HepG2 (cell line): Measurements from ENCODE around the gene FOXJ2. TPM values are rescaled to one million over a fixed set of nuclear protein-coding genes. Genes with fewer than 3 reads are reported as not detected.
"Not testable (repeated sequence)": the region's sequence is repeated elsewhere in the genome, so short reads cannot be mapped to it uniquely, and the experiment has no call there.

ENCODE experiments used
- ATAC-seq: fragments of 200-7000 bp; cut with Tn5 transposase; 3 replicates; pipeline ENCODE4 v1.9.1; 2020; ENCODE audit warnings: mild to moderate bottlenecking, moderate library complexity
- BruUV-seq: library from RNA; stranded (reverse); fragments of 400-500 nt; replicated peaks from 2 replicates; lab custom pipeline; 2021; lab: Mats Ljungman, UMichigan
- CTCF ChIA-PET: fragments of 300-600 bp; formaldehyde crosslinking; extraction: SDS; loops from one replicate; lab custom pipeline; 2021; ENCODE audit warnings: low total read pairs, inconsistent platforms, low intra/inter-chr PET ratio; lab: Yijun Ruan, JAX
- POLR2A ChIA-PET: fragments of 350-600 bp; sonication (Branson Sonifier 250); formaldehyde crosslinking; loops from one replicate; lab custom pipeline; 2020; ENCODE audit warnings: antibody characterized with exemption, inconsistent platforms; lab: Yijun Ruan, JAX
- DNase-seq: peaks from one replicate; pipeline ENCODE4 v3.0.0-alpha.2; 2015; ENCODE audit warnings: low spot score
- FAIRE-seq: peaks from 3 replicates; lab custom pipeline; 2011; peaks lifted over from hg19 to GRCh38; lab: Jason Lieb, UNC
- H2AFZ ChIP-seq: one replicate; pipeline ENCODE4 v1.6.1; 2011; ENCODE audit warnings: low read length, inconsistent platforms
- H3K27ac ChIP-seq: fragments of 300-600 bp; 3 replicates; pipeline ENCODE4 v1.8.0; 2011; ENCODE audit warnings: mixed run types, mild to moderate bottlenecking, mixed read lengths, low read length, inconsistent platforms; ENCODE audit not compliant: insufficient read depth; ENCODE audit errors: extremely low read length
- H3K27me3 ChIP-seq, 2 experiments: fragments of 200-600 bp in 1 of 2; 2 replicates in 1 of 2; 3 replicates in 1 of 2; pipeline versions ENCODE4 v1.6.0 to v1.8.0; 2011; ENCODE audit warnings: low read length in 2 of 2, mild to moderate bottlenecking in 2 of 2, moderate library complexity in 2 of 2, inconsistent platforms in 1 of 2; ENCODE audit not compliant: insufficient read depth in 2 of 2, control insufficient read depth in 1 of 2
- H3K36me3 ChIP-seq, 2 experiments: fragments of 200-600 bp in 1 of 2; replicated peaks in 1 of 2; 2 replicates in 1 of 2; 3 replicates in 1 of 2; pipeline versions ENCODE4 v1.5.1 to v1.8.0; 2011; ENCODE audit warnings: low read length in 2 of 2, inconsistent platforms in 1 of 2; ENCODE audit not compliant: insufficient read depth in 2 of 2, control insufficient read depth in 1 of 2
- H3K4me1 ChIP-seq: 2 replicates; pipeline ENCODE4 v1.5.1; 2012; ENCODE audit warnings: low read length, inconsistent platforms; ENCODE audit not compliant: insufficient read depth
- H3K4me2 ChIP-seq: 2 replicates; pipeline ENCODE4 v1.6.0; 2011; ENCODE audit warnings: low read depth, low read length, inconsistent platforms
- H3K4me3 ChIP-seq, 3 experiments: fragments of 200-600 bp in 1 of 3; sonication (generic), shearing (Covaris generic) in 1 of 3; replicated peaks in 1 of 3; 2 replicates each; pipeline ENCODE4 v1.5.1; 2011 to 2016; ENCODE audit warnings: low read length in 3 of 3, inconsistent platforms in 2 of 3, low read depth in 2 of 3, mild to moderate bottlenecking in 2 of 3, control low read depth in 1 of 3, mixed read lengths in 1 of 3; ENCODE audit not compliant: insufficient read depth in 1 of 3
- H3K79me2 ChIP-seq: one replicate; pipeline ENCODE4 v1.6.1; 2011; ENCODE audit warnings: low read length, inconsistent platforms; ENCODE audit not compliant: insufficient read depth
- H3K9ac ChIP-seq: 2 replicates; pipeline ENCODE4 v1.6.0; 2011; ENCODE audit warnings: mild to moderate bottlenecking, low read depth, low read length, inconsistent platforms; ENCODE audit not compliant: insufficient read depth
- H3K9me3 ChIP-seq: 2 replicates; pipeline ENCODE4 v1.5.1; 2012; ENCODE audit warnings: mild to moderate bottlenecking, low read length
- H4K20me1 ChIP-seq: 2 replicates; pipeline ENCODE4 v1.6.0; 2011; ENCODE audit warnings: inconsistent platforms, mild to moderate bottlenecking, low read length, moderate library complexity; ENCODE audit not compliant: insufficient read depth
- DPF2 ChIP-seq: sonication (generic); formaldehyde crosslinking; IDR thresholded peaks from 2 replicates; pipeline ENCODE4 v1.4.0; 2020; ENCODE audit warnings: mild to moderate bottlenecking, low read depth, missing genetic modification reagents, borderline replicate concordance
- FOXK2 ChIP-seq: fragments of 450-650 bp; IDR thresholded peaks from 2 replicates; pipeline ENCODE4 v1.6.1; 2016
- KDM1A ChIP-seq: IDR thresholded peaks from 2 replicates; pipeline ENCODE4 v1.6.1; 2016; ENCODE audit warnings: missing compliant biosample characterization
- MATR3 ChIP-seq: sonication (generic); formaldehyde crosslinking; IDR thresholded peaks from 2 replicates; pipeline ENCODE4 v1.4.0; 2020; ENCODE audit warnings: missing genetic modification reagents
- SIN3A ChIP-seq: IDR thresholded peaks from 2 replicates; pipeline ENCODE4 v1.6.1; 2011; ENCODE audit warnings: low read depth, mild to moderate bottlenecking, control low read depth, low read length, borderline replicate concordance
- TEAD3 ChIP-seq: optimal IDR thresholded peaks from 2 replicates; pipeline ENCODE3; 2016; ENCODE audit warnings: borderline replicate concordance
- YEATS4 ChIP-seq: sonication (generic); formaldehyde crosslinking; IDR thresholded peaks from 2 replicates; pipeline ENCODE4 v1.4.0; 2020; ENCODE audit warnings: missing genetic modification reagents, borderline replicate concordance
- ZFP62 ChIP-seq: sonication (generic); formaldehyde crosslinking; IDR thresholded peaks from 2 replicates; pipeline ENCODE4 v1.4.0; 2020; ENCODE audit warnings: missing genetic modification reagents
- ZNF264 ChIP-seq: sonication (generic); formaldehyde crosslinking; IDR thresholded peaks from 2 replicates; pipeline ENCODE4 v1.4.0; 2020; ENCODE audit warnings: missing genetic modification reagents
- ZNF543 ChIP-seq: sonication (generic); formaldehyde crosslinking; IDR thresholded peaks from 2 replicates; pipeline ENCODE4 v1.4.0; 2020; ENCODE audit warnings: mild to moderate bottlenecking, missing genetic modification reagents
- ZNF737 ChIP-seq: sonication (generic); formaldehyde crosslinking; IDR thresholded peaks from 2 replicates; pipeline ENCODE4 v1.5.0; 2020; ENCODE audit warnings: missing genetic modification reagents, mild to moderate bottlenecking, borderline replicate concordance
- WGBS: methylation state at CpG from one replicate; pipeline ENCODE4 v1.1.6; 2017; ENCODE audit warnings: low lambda C conversion rate; 5-methylcytosine and 5-hydroxymethylcytosine counted together
- in situ Hi-C: cut with HindIII; loops from 2 replicates; pipeline ENCODE4 v1.10.0; 2017; ENCODE audit warnings: low pct_unique_long_range_greater_than_20kb; ENCODE audit not compliant: extremely low pct_ligation_motif_present
- intact Hi-C: fragments of 100-400 bp; cut with micrococcal nuclease; formaldehyde crosslinking; loops from one replicate; pipeline ENCODE4 v1.10.0; 2022; ENCODE audit not compliant: unreplicated experiment
- polyA plus RNA-seq, 8 experiments: library from polyadenylated mRNA; depleted of rRNA in 3 of 8; stranded (reverse) in 7 of 8; unstranded in 1 of 8; fragments of >200 nt; fragmentation: Illumina TruSeq in 4 of 8; extraction: Trizol in 4 of 8; gene quantifications; 2 replicates each; pipeline versions ENCODE4 v1.2.1 to v1.2.3, GENCODE V29; 2011 to 2016; ENCODE audit warnings: low read depth in 4 of 8, missing spikeins in 1 of 8, mixed read lengths in 1 of 8; ENCODE audit not compliant: insufficient read depth in 1 of 8
- total RNA-seq, 5 experiments: library from RNA; depleted of rRNA; stranded (reverse); fragments of >200 nt; fragmentation: Illumina TruSeq; extraction: Trizol; gene quantifications; 2 replicates each; pipeline ENCODE4 v1.2.3, GENCODE V29; 2016; ENCODE audit warnings: low read depth in 1 of 5
- TF ChIP-seq, protein P1 (sequence below): sonication (generic); formaldehyde crosslinking; IDR thresholded peaks from 2 replicates; pipeline ENCODE4 v1.8.0; 2022; ENCODE audit warnings: mild to moderate bottlenecking, missing genetic modification reagents; ENCODE audit not compliant: insufficient replicate concordance
- TF ChIP-seq, protein P2 (sequence below), 2 experiments: fragments of 450-650 bp in 1 of 2; sonication (generic) in 1 of 2; formaldehyde crosslinking; IDR thresholded peaks; 2 replicates each; pipeline versions ENCODE4 v1.5.0 to v1.8.0; 2020 to 2022; ENCODE audit warnings: mild to moderate bottlenecking in 1 of 2, missing genetic modification reagents in 1 of 2
- TF ChIP-seq, protein P3 (sequence below): sonication (generic); formaldehyde crosslinking; IDR thresholded peaks from 2 replicates; pipeline ENCODE4 v1.4.0; 2020; ENCODE audit warnings: mild to moderate bottlenecking, missing genetic modification reagents

Gene FOXJ2
- total and polyA plus RNA-seq, 2 of the 13 experiments (the other 11 are each of a cell fraction or from before 2014, with no cell fraction given), result 2.2 to 2.9 TPM

DNA sequence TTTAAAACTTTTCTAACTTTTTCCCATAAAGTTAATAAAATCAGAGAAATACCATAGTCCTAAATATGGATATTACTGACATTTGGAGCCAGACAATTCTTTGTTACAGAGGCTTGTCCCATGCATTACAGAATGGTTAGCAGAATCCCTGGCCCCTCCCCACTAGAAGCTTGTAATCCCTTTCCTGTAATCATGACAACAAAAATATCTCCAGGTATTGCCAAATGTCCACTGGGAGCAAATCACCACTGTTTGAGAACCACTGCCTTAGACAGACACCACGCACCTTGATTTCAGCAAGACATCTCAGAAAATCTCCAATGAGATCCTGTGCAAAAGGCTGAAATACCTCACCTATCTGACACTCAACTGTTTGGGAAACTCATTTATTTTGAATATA is 49.1 kb upstream of the FOXJ2 start:
- H3K4me2 ChIP-seq, H2AFZ ChIP-seq, H4K20me1 ChIP-seq, in situ Hi-C loops, H3K9me3 ChIP-seq, H3K27ac ChIP-seq, DNase-seq, intact Hi-C loops, ATAC-seq, BruUV-seq, H3K4me3 ChIP-seq, H3K9ac ChIP-seq, H3K36me3 ChIP-seq, FAIRE-seq, H3K27me3 ChIP-seq, H3K79me2 ChIP-seq, POLR2A ChIA-PET, CTCF ChIA-PET: not testable (repeated sequence)
- WGBS, result 100% methylated on average over 1 of the region's 1 CpG
- H3K4me1 ChIP-seq, result peaks cover 52% of the 10 kb centered on the region

GRCh38 chr12:7984900-7985299 is 47.6 kb upstream of the FOXJ2 start:
- peaks cover 60% of the 10 kb centered on the region for H3K4me1 ChIP-seq
- no peaks in the 10 kb centered on the region for H3K36me3 ChIP-seq
- no peak overlapping the region for H3K9ac ChIP-seq
- BruUV-seq, result no TSS peak
- DNase-seq, result no peak
- no peaks in the 10 kb centered on the region for H3K27me3 ChIP-seq
- WGBS, result over 99% methylated on average over 5 of the region's 5 CpGs
- intact Hi-C loops (no loop called here), in situ Hi-C loops (no loop called here)
- ChIA-PET POLR2A (no interaction called here), CTCF (no interaction called here)
- no peak overlapping the region for H2AFZ ChIP-seq
- no peaks in the 10 kb centered on the region for H3K9me3 ChIP-seq
- TF ChIP-seq DPF2 (CRISPR knock-in tag), result no peak
- TF ChIP-seq ZNF264, result no peak
- TF ChIP-seq FOXK2, result no peak
- TF ChIP-seq TEAD3 (CRISPR knock-in tag), result no peak
- TF ChIP-seq KDM1A, result no peak
- TF ChIP-seq, protein P1, sequence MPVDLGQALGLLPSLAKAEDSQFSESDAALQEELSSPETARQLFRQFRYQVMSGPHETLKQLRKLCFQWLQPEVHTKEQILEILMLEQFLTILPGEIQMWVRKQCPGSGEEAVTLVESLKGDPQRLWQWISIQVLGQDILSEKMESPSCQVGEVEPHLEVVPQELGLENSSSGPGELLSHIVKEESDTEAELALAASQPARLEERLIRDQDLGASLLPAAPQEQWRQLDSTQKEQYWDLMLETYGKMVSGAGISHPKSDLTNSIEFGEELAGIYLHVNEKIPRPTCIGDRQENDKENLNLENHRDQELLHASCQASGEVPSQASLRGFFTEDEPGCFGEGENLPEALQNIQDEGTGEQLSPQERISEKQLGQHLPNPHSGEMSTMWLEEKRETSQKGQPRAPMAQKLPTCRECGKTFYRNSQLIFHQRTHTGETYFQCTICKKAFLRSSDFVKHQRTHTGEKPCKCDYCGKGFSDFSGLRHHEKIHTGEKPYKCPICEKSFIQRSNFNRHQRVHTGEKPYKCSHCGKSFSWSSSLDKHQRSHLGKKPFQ (CRISPR knock-in tag), result no peak
- TF ChIP-seq ZNF737 (CRISPR knock-in tag), result no peak
- no peak for TF ChIP-seq ZFP62 (CRISPR knock-in tag)
- no peak for TF ChIP-seq YEATS4
- TF ChIP-seq, protein P2, sequence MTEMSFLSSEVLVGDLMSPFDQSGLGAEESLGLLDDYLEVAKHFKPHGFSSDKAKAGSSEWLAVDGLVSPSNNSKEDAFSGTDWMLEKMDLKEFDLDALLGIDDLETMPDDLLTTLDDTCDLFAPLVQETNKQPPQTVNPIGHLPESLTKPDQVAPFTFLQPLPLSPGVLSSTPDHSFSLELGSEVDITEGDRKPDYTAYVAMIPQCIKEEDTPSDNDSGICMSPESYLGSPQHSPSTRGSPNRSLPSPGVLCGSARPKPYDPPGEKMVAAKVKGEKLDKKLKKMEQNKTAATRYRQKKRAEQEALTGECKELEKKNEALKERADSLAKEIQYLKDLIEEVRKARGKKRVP (CRISPR knock-in tag; IDR thresholded peaks at IDR 0.05), result no peak
- no peak for TF ChIP-seq SIN3A
- TF ChIP-seq, protein P3, sequence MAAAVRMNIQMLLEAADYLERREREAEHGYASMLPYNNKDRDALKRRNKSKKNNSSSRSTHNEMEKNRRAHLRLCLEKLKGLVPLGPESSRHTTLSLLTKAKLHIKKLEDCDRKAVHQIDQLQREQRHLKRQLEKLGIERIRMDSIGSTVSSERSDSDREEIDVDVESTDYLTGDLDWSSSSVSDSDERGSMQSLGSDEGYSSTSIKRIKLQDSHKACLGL (CRISPR knock-in tag), result no peak
- no peak for TF ChIP-seq ZNF543 (CRISPR knock-in tag)
- TF ChIP-seq MATR3 (CRISPR knock-in tag), result no peak
- H4K20me1 ChIP-seq, result no peaks in the 10 kb centered on the region
- H3K79me2 ChIP-seq, result no peaks in the 10 kb centered on the region
- H3K4me3 ChIP-seq, result no peak overlapping the region
- no peak overlapping the region for H3K4me2 ChIP-seq
- no peak for FAIRE-seq
- no peak for ATAC-seq
- no peak overlapping the region for H3K27ac ChIP-seq
